ENCODE data around the gene CCDC159.

DNA sequence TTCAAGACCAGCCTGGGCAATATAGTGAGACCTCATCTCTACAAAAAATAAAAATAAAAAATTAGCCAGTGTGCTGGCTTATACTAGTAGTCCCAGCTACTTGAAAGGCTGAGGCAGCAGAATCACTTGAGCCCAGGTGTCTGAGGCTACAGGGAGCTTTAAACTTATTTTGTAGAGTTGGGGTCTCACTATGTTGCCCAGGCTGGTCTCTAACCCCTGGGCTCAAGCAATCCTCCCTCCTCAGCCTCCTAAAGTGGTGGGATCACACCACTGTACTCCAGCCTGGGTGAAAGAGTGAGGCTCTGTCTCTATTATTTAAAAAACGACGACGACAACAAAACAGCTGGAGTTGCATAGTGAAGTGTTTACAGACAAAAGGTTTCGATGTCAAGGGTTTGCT, 14.8 kb upstream of the CCDC159 start:
- no peak for TF ChIP-seq POLR2A (IDR thresholded peaks at IDR 0.05)
- no peak for TF ChIP-seq CTCF (IDR thresholded peaks at IDR 0.05)

All from right lobe of liver (tissue), 4 donors.